Left ventricle myocardium inferior (tissue), 1 donor: ENCODE measurements around the gene OAT. TPM values are rescaled to one million over a fixed set of nuclear protein-coding genes. Genes with fewer than 3 reads are reported as not detected.

Experiments
- DNase-seq: peaks from one replicate; pipeline ENCODE4 v3.0.0-alpha.2; 2020
- H3K27ac ChIP-seq: fragments of 200-600 bp; replicated peaks from 2 replicates; pipeline ENCODE4 v1.8.0; 2021
- H3K27me3 ChIP-seq: fragments of 200-600 bp; 2 replicates; pipeline ENCODE4 v1.8.0; 2021; ENCODE audit warnings: low read depth
- H3K36me3 ChIP-seq: fragments of 200-600 bp; 2 replicates; pipeline ENCODE4 v1.8.0; 2021
- H3K4me1 ChIP-seq: fragments of 200-600 bp; 2 replicates; pipeline ENCODE4 v1.8.0; 2021
- H3K4me3 ChIP-seq: fragments of 200-600 bp; 2 replicates; pipeline ENCODE4 v1.8.0; 2021; ENCODE audit warnings: mild to moderate bottlenecking, moderate library complexity
- H3K9me3 ChIP-seq: fragments of 200-600 bp; replicated peaks from 2 replicates; pipeline ENCODE4 v1.8.0; 2021
- CTCF ChIP-seq: fragments of 200-600 bp; IDR thresholded peaks from 2 replicates; pipeline ENCODE4 v1.8.0; 2021; ENCODE audit warnings: antibody characterized with exemption, mild to moderate bottlenecking, borderline replicate concordance
- intact Hi-C: fragments of 100-400 bp; cut with micrococcal nuclease; formaldehyde crosslinking; loops from one replicate; pipeline ENCODE4 v1.11.0; 2022
- total RNA-seq: library from RNA; stranded (reverse); fragmentation: NEBNext Ultra II Directional; extraction: Animal tissue kit (Norgen Biotek cat#: 25700); gene quantifications from one replicate; pipeline ENCODE4 v1.2.1, GENCODE V29; 2021
- donor health status: DM: no; HTN: yes; CAD: no; lungs with severe emphysema.

OAT gene
- total RNA-seq, 1 donor from 2014 or later, result 24.3 TPM

- Histone ChIP-seq H3K9me3 (no peaks in the 10 kb centered on the region), H3K36me3 (no peaks in the 10 kb centered on the region), H3K27ac (no peak overlapping the region), H3K4me1 (no peaks in the 10 kb centered on the region), H3K4me3 (no peak overlapping the region), H3K27me3 (peaks cover 60% of the 10 kb centered on the region)
- intact Hi-C loops, result no loop called here
- no peak for DNase-seq
- no peak for TF ChIP-seq CTCF
These were observed 43.0 kb downstream of the OAT start for GRCh38 chr10:124375691-124376090.

GRCh38 chr10:124375353-124375614 is 43.4 kb downstream of the OAT start:
- no peak for TF ChIP-seq CTCF
- H3K9me3 ChIP-seq, result no peaks in the 10 kb centered on the region
- intact Hi-C loops, result no loop called here

GRCh38 chr10:124374535-124375352 is 44.0 kb downstream of the OAT start:
- peaks cover 60% of the 10 kb centered on the region for H3K27me3 ChIP-seq
- DNase-seq, result no peak
- no peaks in the 10 kb centered on the region for H3K4me1 ChIP-seq
- H3K36me3 ChIP-seq, result no peaks in the 10 kb centered on the region
- H3K9me3 ChIP-seq, result no peaks in the 10 kb centered on the region
- no peak for TF ChIP-seq CTCF
- intact Hi-C loops, result no loop called here
- no peak overlapping the region for H3K4me3 ChIP-seq
- H3K27ac ChIP-seq, result no peak overlapping the region

More at GRCh38 chr10:124375353-124375614, 43.4 kb downstream of the OAT start:
- Histone ChIP-seq H3K4me3 (no peak overlapping the region), H3K4me1 (no peaks in the 10 kb centered on the region), H3K36me3 (no peaks in the 10 kb centered on the region), H3K27me3 (peaks cover 60% of the 10 kb centered on the region), H3K27ac (no peak overlapping the region)
- DNase-seq, result no peak

GRCh38 chr10:124372899-124373298 is 45.8 kb downstream of the OAT start:
- no peak for TF ChIP-seq CTCF
- Histone ChIP-seq H3K36me3 (no peaks in the 10 kb centered on the region), H3K4me1 (no peaks in the 10 kb centered on the region), H3K27ac (no peak overlapping the region), H3K9me3 (no peaks in the 10 kb centered on the region), H3K4me3 (no peak overlapping the region), H3K27me3 (peaks cover 60% of the 10 kb centered on the region)
- no peak for DNase-seq
- intact Hi-C loops, result no loop called here

GRCh38 chr10:124370426-124370825 is 48.3 kb downstream of the OAT start:
- DNase-seq, result no peak
- Histone ChIP-seq H3K27ac (no peak overlapping the region), H3K9me3 (no peaks in the 10 kb centered on the region), H3K36me3 (no peaks in the 10 kb centered on the region), H3K27me3 (peaks cover 50% of the 10 kb centered on the region), H3K4me3 (no peak overlapping the region), H3K4me1 (no peaks in the 10 kb centered on the region)
- intact Hi-C loops, result no loop called here
- no peak for TF ChIP-seq CTCF
